Measurements from ENCODE around the gene SPEG.

DNA sequence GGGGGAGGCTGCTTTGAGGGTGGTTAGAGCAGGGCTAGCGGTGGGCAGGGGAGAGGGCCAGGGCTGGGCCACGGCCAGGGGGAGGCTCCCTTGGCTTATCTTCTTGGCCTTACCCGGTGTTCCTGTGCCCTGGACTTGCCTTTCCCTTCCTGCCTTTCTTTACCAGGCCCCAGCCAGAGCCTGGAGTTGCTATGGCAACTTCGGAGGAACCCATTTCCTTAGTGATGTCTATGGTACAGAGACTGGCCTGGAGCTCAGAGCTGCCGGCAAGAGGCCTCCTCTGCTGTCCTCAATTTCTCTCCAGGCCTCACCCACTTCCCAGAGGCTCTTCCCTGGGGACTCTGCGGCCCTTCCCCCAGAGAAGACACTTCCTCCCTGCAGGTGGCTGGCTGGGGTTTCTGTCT lies 11.5 kb downstream of the SPEG start:
- TF ChIP-seq, protein P1, sequence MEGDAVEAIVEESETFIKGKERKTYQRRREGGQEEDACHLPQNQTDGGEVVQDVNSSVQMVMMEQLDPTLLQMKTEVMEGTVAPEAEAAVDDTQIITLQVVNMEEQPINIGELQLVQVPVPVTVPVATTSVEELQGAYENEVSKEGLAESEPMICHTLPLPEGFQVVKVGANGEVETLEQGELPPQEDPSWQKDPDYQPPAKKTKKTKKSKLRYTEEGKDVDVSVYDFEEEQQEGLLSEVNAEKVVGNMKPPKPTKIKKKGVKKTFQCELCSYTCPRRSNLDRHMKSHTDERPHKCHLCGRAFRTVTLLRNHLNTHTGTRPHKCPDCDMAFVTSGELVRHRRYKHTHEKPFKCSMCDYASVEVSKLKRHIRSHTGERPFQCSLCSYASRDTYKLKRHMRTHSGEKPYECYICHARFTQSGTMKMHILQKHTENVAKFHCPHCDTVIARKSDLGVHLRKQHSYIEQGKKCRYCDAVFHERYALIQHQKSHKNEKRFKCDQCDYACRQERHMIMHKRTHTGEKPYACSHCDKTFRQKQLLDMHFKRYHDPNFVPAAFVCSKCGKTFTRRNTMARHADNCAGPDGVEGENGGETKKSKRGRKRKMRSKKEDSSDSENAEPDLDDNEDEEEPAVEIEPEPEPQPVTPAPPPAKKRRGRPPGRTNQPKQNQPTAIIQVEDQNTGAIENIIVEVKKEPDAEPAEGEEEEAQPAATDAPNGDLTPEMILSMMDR (IDR thresholded peaks at IDR 0.05; ENCODE audit: low read length), result no peak
- TF ChIP-seq EZH2 (IDR thresholded peaks at IDR 0.05; ENCODE audit: borderline replicate concordance, low read length), result no peak

All from OCI-LY1 (cell line).